ENCODE data around the gene HTR5A.
"Not testable (repeated sequence)": the region's sequence is repeated elsewhere in the genome, so short reads cannot be mapped to it uniquely, and the experiment has no call there.

Gene HTR5A

DNA sequence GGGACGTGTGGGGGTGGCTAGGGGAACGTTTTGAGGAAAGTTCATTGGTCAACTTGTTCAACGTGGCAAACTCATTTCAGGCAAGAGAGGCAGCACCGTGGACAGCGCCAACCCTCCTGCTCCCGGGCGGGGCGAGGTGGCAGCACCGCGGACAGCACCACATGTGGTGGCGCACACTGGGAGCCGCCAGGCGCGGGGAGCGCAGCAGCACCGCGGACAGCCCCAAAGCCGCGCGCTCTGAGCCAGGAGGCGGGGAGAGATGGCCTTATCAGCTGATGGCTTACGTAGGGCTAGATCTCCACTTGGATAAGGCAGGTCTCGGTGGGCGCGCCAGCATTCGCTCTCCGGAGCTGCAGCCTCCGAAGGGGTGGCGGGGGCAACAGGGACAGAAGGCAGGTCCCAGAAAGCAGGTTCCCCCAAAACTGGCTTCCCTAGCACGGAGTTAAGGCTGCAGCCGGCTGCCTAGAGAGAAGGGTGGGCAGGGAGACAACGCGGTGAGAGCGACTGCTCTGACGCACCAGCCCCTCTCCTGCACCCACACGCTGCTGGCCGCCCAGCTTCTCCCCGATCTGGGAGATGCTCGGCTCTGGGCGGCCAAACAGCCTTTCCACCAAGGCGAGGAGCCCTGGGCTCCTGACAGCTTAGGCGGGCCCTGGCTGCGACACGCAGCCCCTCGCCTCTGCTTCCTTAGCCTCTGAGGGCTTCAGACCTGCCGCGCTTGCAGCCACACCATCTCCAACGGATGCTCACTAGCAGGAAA, at the start of gene HTR5A:
Gene HTR5A (plus strand): TSS at position 333 of the 760 bp plus-strand sequence. CDS start 576 bp downstream, outside the sequence.
- Histone ChIP-seq H3K4me3 (ENCODE audit: low read length) (peak within 1 kb of the TSS; percentile 51), H3K27ac (ENCODE audit: low read length) (no peak within 1 kb of the TSS), H3K9ac (ENCODE audit: low read length) (no peak within 1 kb of the TSS), H3K4me1 (ENCODE audit: control insufficient read depth, low read depth, low read length) (no peaks in the 10 kb centered on the region), H3K9me3 (ENCODE audit: control insufficient read depth, low read depth, low read length) (no peaks in the 10 kb centered on the region), H3K27me3 (ENCODE audit: control insufficient read depth, insufficient read depth, low read length) (peaks cover 24% of the 10 kb centered on the region), H3K36me3 (ENCODE audit: control insufficient read depth, low read depth, low read length) (no peaks in the 10 kb centered on the region)

DNA sequence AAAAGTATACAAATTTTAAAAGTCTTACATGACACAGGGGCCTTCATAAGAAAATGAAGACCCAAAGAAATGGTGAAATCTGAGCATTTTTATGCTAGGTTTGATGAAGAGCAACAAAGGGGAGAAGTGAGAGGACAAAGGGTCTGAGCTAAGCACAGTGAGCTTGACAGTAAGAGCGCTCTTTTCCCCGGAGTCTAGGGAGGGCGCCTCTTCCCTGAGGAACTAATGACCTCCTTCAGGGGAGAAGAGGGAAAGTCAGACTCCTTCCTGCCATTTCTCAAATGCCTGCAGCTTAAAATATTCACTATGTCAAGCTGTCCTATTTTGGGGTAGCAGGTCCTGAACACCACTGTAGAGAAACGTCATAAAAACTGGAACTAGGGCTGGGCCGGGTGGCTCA, 49.1 kb upstream of the HTR5A start:
- no peaks in the 10 kb centered on the region for H3K4me1 ChIP-seq (ENCODE audit: control insufficient read depth, low read depth, low read length)

GRCh38 chr7:155021699-155022145, 48.4 kb upstream of the HTR5A start:
- H3K27me3 ChIP-seq (ENCODE audit: control insufficient read depth, insufficient read depth, low read length), result no peaks in the 10 kb centered on the region
- no peak overlapping the region for H3K9ac ChIP-seq (ENCODE audit: low read length)
- no peak overlapping the region for H3K27ac ChIP-seq (ENCODE audit: low read length)
- no peaks in the 10 kb centered on the region for H3K9me3 ChIP-seq (ENCODE audit: control insufficient read depth, low read depth, low read length)
- H3K4me1 ChIP-seq (ENCODE audit: control insufficient read depth, low read depth, low read length), result no peaks in the 10 kb centered on the region
- H3K4me3 ChIP-seq (ENCODE audit: low read length), result no peak overlapping the region
- no peaks in the 10 kb centered on the region for H3K36me3 ChIP-seq (ENCODE audit: control insufficient read depth, low read depth, low read length)

More for the DNA sequence above, 49.1 kb upstream of the HTR5A start:
- Histone ChIP-seq H3K36me3 (ENCODE audit: control insufficient read depth, low read depth, low read length) (no peaks in the 10 kb centered on the region), H3K9me3 (ENCODE audit: control insufficient read depth, low read depth, low read length) (no peaks in the 10 kb centered on the region), H3K27me3 (ENCODE audit: control insufficient read depth, insufficient read depth, low read length) (no peaks in the 10 kb centered on the region), H3K27ac (ENCODE audit: low read length) (no peak overlapping the region), H3K4me3 (ENCODE audit: low read length) (no peak overlapping the region), H3K9ac (ENCODE audit: low read length) (no peak overlapping the region)

DNA sequence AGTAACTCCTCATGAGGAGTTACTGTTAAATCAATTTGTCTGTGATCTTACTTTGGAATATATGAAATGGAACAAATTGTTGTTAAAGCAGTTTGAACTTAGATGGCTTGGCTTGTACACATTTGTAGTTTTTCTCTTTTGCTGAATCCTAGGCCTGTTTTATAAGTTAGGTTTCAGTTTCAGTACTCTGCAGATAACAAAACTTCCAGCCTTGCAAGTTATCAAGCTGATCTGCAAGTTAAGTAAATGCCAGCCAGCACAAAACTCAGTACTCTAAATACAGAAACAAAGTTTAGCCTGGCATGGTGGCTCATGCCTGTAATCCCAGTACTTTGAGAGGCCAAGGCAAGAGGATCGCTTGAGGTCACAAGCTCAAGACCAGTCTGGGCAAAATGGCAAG, 42.2 kb upstream of the HTR5A start:
- no peak overlapping the region for H3K27ac ChIP-seq (ENCODE audit: low read length)
- H3K9ac ChIP-seq (ENCODE audit: low read length), result no peak overlapping the region

GRCh38 chr7:155032978-155033377, 37.1 kb upstream of the HTR5A start:
- H3K27ac ChIP-seq (ENCODE audit: low read length), result no peak overlapping the region
- no peaks in the 10 kb centered on the region for H3K4me1 ChIP-seq (ENCODE audit: control insufficient read depth, low read depth, low read length)
- no peak overlapping the region for H3K4me3 ChIP-seq (ENCODE audit: low read length)
- H3K9me3 ChIP-seq (ENCODE audit: control insufficient read depth, low read depth, low read length), result no peaks in the 10 kb centered on the region
- H3K36me3 ChIP-seq (ENCODE audit: control insufficient read depth, low read depth, low read length), result no peaks in the 10 kb centered on the region
- H3K9ac ChIP-seq (ENCODE audit: low read length), result no peak overlapping the region
- no peaks in the 10 kb centered on the region for H3K27me3 ChIP-seq (ENCODE audit: control insufficient read depth, insufficient read depth, low read length)

More for the DNA sequence above, 42.2 kb upstream of the HTR5A start:
- no peaks in the 10 kb centered on the region for H3K27me3 ChIP-seq (ENCODE audit: control insufficient read depth, insufficient read depth, low read length)
- peaks cover 6% of the 10 kb centered on the region for H3K4me1 ChIP-seq (ENCODE audit: control insufficient read depth, low read depth, low read length)
- no peaks in the 10 kb centered on the region for H3K36me3 ChIP-seq (ENCODE audit: control insufficient read depth, low read depth, low read length)
- no peak overlapping the region for H3K4me3 ChIP-seq (ENCODE audit: low read length)
- no peaks in the 10 kb centered on the region for H3K9me3 ChIP-seq (ENCODE audit: control insufficient read depth, low read depth, low read length)

DNA sequence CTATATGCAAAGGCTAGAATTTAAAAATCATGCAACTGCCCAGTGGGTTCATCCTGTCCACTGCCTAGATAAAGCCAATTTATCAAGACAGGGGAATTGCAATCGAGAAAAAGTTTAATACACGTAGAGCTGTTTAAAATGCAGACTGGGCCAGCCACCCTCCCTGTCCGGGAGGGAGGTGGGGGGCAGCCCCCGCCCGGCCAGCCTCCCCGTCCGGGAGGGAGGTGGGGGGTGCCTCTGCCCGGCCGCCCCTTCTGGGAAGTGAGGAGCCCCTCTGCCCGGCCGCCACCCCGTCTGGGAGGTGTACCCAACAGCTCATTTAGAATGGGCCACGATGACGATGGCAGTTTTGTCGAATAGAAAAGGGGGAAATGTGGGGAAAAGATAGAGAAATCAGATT, 35.6 kb upstream of the HTR5A start:
- not testable (repeated sequence) for H3K9ac ChIP-seq (ENCODE audit: low read length); H3K4me3 ChIP-seq (ENCODE audit: low read length); H3K36me3 ChIP-seq (ENCODE audit: control insufficient read depth, low read depth, low read length); H3K27ac ChIP-seq (ENCODE audit: low read length); H3K4me1 ChIP-seq (ENCODE audit: control insufficient read depth, low read depth, low read length); H3K27me3 ChIP-seq (ENCODE audit: control insufficient read depth, insufficient read depth, low read length); H3K9me3 ChIP-seq (ENCODE audit: control insufficient read depth, low read depth, low read length)

DNA sequence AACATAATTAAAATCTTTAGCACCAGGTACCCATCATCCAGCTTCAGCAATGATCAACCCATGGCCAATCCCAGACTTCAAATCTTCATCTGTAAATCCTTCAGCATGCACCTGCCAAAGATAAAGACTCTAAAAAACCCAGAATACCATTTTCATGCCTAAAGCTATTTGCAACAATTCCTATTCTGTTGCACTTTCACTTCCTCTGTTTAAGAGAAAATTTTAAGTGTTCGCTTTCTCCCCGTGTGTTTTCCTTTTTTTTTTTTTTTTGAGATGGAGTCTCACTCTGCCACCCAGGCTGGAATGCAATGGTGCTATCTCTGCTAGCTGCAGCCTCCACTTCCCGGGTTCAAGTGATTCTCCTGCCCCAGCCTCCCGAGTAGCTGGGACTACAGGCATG, 31.8 kb upstream of the HTR5A start:
- Histone ChIP-seq H3K4me1 (ENCODE audit: control insufficient read depth, low read depth, low read length) (no peaks in the 10 kb centered on the region), H3K4me3 (ENCODE audit: low read length) (no peak overlapping the region), H3K36me3 (ENCODE audit: control insufficient read depth, low read depth, low read length) (no peaks in the 10 kb centered on the region), H3K9me3 (ENCODE audit: control insufficient read depth, low read depth, low read length) (no peaks in the 10 kb centered on the region), H3K27me3 (ENCODE audit: control insufficient read depth, insufficient read depth, low read length) (no peaks in the 10 kb centered on the region), H3K9ac (ENCODE audit: low read length) (no peak overlapping the region), H3K27ac (ENCODE audit: low read length) (no peak overlapping the region)

GRCh38 chr7:155043756-155044155, 26.4 kb upstream of the HTR5A start:
- H3K4me3 ChIP-seq (ENCODE audit: low read length), result no peak overlapping the region
- H3K27me3 ChIP-seq (ENCODE audit: control insufficient read depth, insufficient read depth, low read length), result no peaks in the 10 kb centered on the region
- no peaks in the 10 kb centered on the region for H3K4me1 ChIP-seq (ENCODE audit: control insufficient read depth, low read depth, low read length)
- no peaks in the 10 kb centered on the region for H3K36me3 ChIP-seq (ENCODE audit: control insufficient read depth, low read depth, low read length)
- no peak overlapping the region for H3K27ac ChIP-seq (ENCODE audit: low read length)
- no peak overlapping the region for H3K9ac ChIP-seq (ENCODE audit: low read length)
- H3K9me3 ChIP-seq (ENCODE audit: control insufficient read depth, low read depth, low read length), result no peaks in the 10 kb centered on the region

GRCh38 chr7:155048006-155048405, 22.1 kb upstream of the HTR5A start:
- H3K9ac ChIP-seq (ENCODE audit: low read length), result no peak overlapping the region
- no peak overlapping the region for H3K27ac ChIP-seq (ENCODE audit: low read length)
- no peaks in the 10 kb centered on the region for H3K36me3 ChIP-seq (ENCODE audit: control insufficient read depth, low read depth, low read length)
- H3K4me1 ChIP-seq (ENCODE audit: control insufficient read depth, low read depth, low read length), result no peaks in the 10 kb centered on the region
- no peaks in the 10 kb centered on the region for H3K9me3 ChIP-seq (ENCODE audit: control insufficient read depth, low read depth, low read length)
- H3K27me3 ChIP-seq (ENCODE audit: control insufficient read depth, insufficient read depth, low read length), result no peaks in the 10 kb centered on the region
- no peak overlapping the region for H3K4me3 ChIP-seq (ENCODE audit: low read length)

GRCh38 chr7:155051355-155051754, 18.8 kb upstream of the HTR5A start:
- Histone ChIP-seq H3K9ac (ENCODE audit: low read length) (no peak overlapping the region), H3K4me3 (ENCODE audit: low read length) (no peak overlapping the region), H3K4me1 (ENCODE audit: control insufficient read depth, low read depth, low read length) (no peaks in the 10 kb centered on the region), H3K36me3 (ENCODE audit: control insufficient read depth, low read depth, low read length) (no peaks in the 10 kb centered on the region), H3K9me3 (ENCODE audit: control insufficient read depth, low read depth, low read length) (no peaks in the 10 kb centered on the region), H3K27me3 (ENCODE audit: control insufficient read depth, insufficient read depth, low read length) (no peaks in the 10 kb centered on the region), H3K27ac (ENCODE audit: low read length) (no peak overlapping the region)

GRCh38 chr7:155053002-155053401, 17.1 kb upstream of the HTR5A start:
- no peaks in the 10 kb centered on the region for H3K4me1 ChIP-seq (ENCODE audit: control insufficient read depth, low read depth, low read length)
- no peak overlapping the region for H3K9ac ChIP-seq (ENCODE audit: low read length)
- no peaks in the 10 kb centered on the region for H3K36me3 ChIP-seq (ENCODE audit: control insufficient read depth, low read depth, low read length)
- no peak overlapping the region for H3K27ac ChIP-seq (ENCODE audit: low read length)
- H3K27me3 ChIP-seq (ENCODE audit: control insufficient read depth, insufficient read depth, low read length), result no peaks in the 10 kb centered on the region
- no peaks in the 10 kb centered on the region for H3K9me3 ChIP-seq (ENCODE audit: control insufficient read depth, low read depth, low read length)
- H3K4me3 ChIP-seq (ENCODE audit: low read length), result no peak overlapping the region

DNA sequence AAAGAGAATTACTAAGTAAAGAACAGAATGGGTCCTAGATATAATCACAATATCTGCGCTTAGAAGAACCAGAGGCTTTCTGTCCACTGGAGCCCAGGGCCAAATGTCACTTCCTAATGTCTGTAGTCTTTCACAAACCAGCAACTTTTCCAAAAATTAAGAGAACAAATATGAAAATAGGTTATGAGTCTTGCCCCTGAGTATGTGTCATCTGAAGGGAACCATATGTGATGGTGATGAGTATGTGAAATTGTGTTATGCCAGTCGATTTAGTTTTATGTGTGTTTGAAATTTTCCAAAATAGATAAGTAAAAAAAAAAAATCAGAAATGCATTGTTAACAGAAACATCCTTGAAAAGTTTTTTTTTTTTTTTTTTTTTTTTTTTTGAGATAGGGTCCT, 15.4 kb upstream of the HTR5A start:
- H3K27ac ChIP-seq (ENCODE audit: low read length), result no peak overlapping the region
- no peak overlapping the region for H3K9ac ChIP-seq (ENCODE audit: low read length)
- H3K27me3 ChIP-seq (ENCODE audit: control insufficient read depth, insufficient read depth, low read length), result no peaks in the 10 kb centered on the region
- H3K4me1 ChIP-seq (ENCODE audit: control insufficient read depth, low read depth, low read length), result no peaks in the 10 kb centered on the region
- no peaks in the 10 kb centered on the region for H3K9me3 ChIP-seq (ENCODE audit: control insufficient read depth, low read depth, low read length)
- no peaks in the 10 kb centered on the region for H3K36me3 ChIP-seq (ENCODE audit: control insufficient read depth, low read depth, low read length)
- no peak overlapping the region for H3K4me3 ChIP-seq (ENCODE audit: low read length)
